ENCODE results near the gene RAE1.

- TF ChIP-seq POLR2A (IDR thresholded peaks at IDR 0.05): no peak
- no peak for TF ChIP-seq CTCF (IDR thresholded peaks at IDR 0.05)
Observed at GRCh38 chr20:57401565-57401918, 50.5 kb downstream of the RAE1 start.

Data from esophagus squamous epithelium (tissue), 4 donors.